ENCODE measurements around the gene TEP1. TPM values are rescaled to one million over a fixed set of nuclear protein-coding genes. Genes with fewer than 3 reads are reported as not detected.
A peak's percentile ranks its signal among the peaks of the same experiment; 100 is the strongest.

The TEP1 gene
- total RNA-seq, 6 donors from 2014 or later: 23.3 to 97.4 (median 39.6) TPM

GRCh38 chr14:20400965-20401593 lies 12.2 kb downstream of the TEP1 start:
- H3K4me3 ChIP-seq: no peak overlapping the region
- no peak for ATAC-seq (ENCODE audit: low FRiP score in 2 of 2)
- no peaks in the 10 kb centered on the region for H3K4me1 ChIP-seq
- no peaks in the 10 kb centered on the region for H3K9me3 ChIP-seq
- 92 to 94% methylated on average over 10 of the region's 10 CpGs for WGBS, 2 donors
- no peak for DNase-seq
- H3K27ac ChIP-seq: no peak overlapping the region
- H3K27me3 ChIP-seq: no peaks in the 10 kb centered on the region
- H3K36me3 ChIP-seq: peaks cover 20 to 100% (median 82%) of the 10 kb centered on the region in 4 donors
- no peak for TF ChIP-seq EP300 (IDR thresholded peaks at IDR 0.05)
- TF ChIP-seq POLR2AphosphoS5 (IDR thresholded peaks at IDR 0.05): no peak
- no peak for TF ChIP-seq CTCF (IDR thresholded peaks at IDR 0.05)
- no peak for TF ChIP-seq POLR2A (IDR thresholded peaks at IDR 0.05)

GRCh38 chr14:20400589-20400964 lies 12.7 kb downstream of the TEP1 start:
- H3K27ac ChIP-seq: no peak overlapping the region
- ATAC-seq (ENCODE audit: low FRiP score in 2 of 2): no peak

GRCh38 chr14:20397511-20397910 lies 15.8 kb downstream of the TEP1 start:
- Histone ChIP-seq H3K4me1 (no peaks in the 10 kb centered on the region), H3K27ac (no peak overlapping the region), H3K4me3 (no peak overlapping the region), H3K9me3 (no peaks in the 10 kb centered on the region), H3K27me3 (no peaks in the 10 kb centered on the region), H3K36me3 (peaks cover 32 to 99% (median 81%) of the 10 kb centered on the region in 4 donors)
- TF ChIP-seq POLR2AphosphoS5 (IDR thresholded peaks at IDR 0.05) (no peak), POLR2A (IDR thresholded peaks at IDR 0.05) (no peak), EP300 (IDR thresholded peaks at IDR 0.05) (no peak)
- WGBS, 2 donors: 88 to 93% methylated on average over 3 of the region's 3 CpGs
- ATAC-seq (ENCODE audit: low FRiP score in 2 of 2) (no peak), DNase-seq (no peak)

More at GRCh38 chr14:20400589-20400964, 12.7 kb downstream of the TEP1 start:
- DNase-seq: no peak
- Histone ChIP-seq H3K9me3 (no peaks in the 10 kb centered on the region), H3K36me3 (peaks cover 25 to 100% (median 84%) of the 10 kb centered on the region in 4 donors), H3K27me3 (no peaks in the 10 kb centered on the region), H3K4me1 (no peaks in the 10 kb centered on the region), H3K4me3 (no peak overlapping the region)
- 97 to 100% methylated on average over 1 of the region's 1 CpG for WGBS, 2 donors
- TF ChIP-seq POLR2A (IDR thresholded peaks at IDR 0.05): no peak

- TF ChIP-seq CTCF (IDR thresholded peaks at IDR 0.05): no peak
- no peak for TF ChIP-seq POLR2AphosphoS5 (IDR thresholded peaks at IDR 0.05)
- no peak for TF ChIP-seq POLR2A (IDR thresholded peaks at IDR 0.05)
- TF ChIP-seq EP300 (IDR thresholded peaks at IDR 0.05): no peak
- H3K9me3 ChIP-seq: no peaks in the 10 kb centered on the region
- no peaks in the 10 kb centered on the region for H3K4me1 ChIP-seq
- peaks cover 56 to 98% (median 88%) of the 10 kb centered on the region in 4 donors for H3K36me3 ChIP-seq
- WGBS, 2 donors: 94 to 100% methylated on average over 4 of the region's 4 CpGs
- H3K27ac ChIP-seq: no peak overlapping the region
- DNase-seq (no peak), ATAC-seq (ENCODE audit: low FRiP score in 2 of 2) (no peak)
- H3K27me3 ChIP-seq: no peaks in the 10 kb centered on the region
- no peak overlapping the region for H3K4me3 ChIP-seq
These were observed 21.8 kb downstream of the TEP1 start for GRCh38 chr14:20391505-20391904.

- Histone ChIP-seq H3K9me3 (no peaks in the 10 kb centered on the region), H3K4me3 (no peak overlapping the region), H3K27me3 (no peaks in the 10 kb centered on the region), H3K27ac (no peak overlapping the region), H3K36me3 (peaks cover 69 to 99% (median 92%) of the 10 kb centered on the region in 4 donors), H3K4me1 (no peaks in the 10 kb centered on the region)
- no peak for ATAC-seq (ENCODE audit: low FRiP score in 2 of 2)
- no peak for DNase-seq
- TF ChIP-seq POLR2A (IDR thresholded peaks at IDR 0.05) (no peak), EP300 (IDR thresholded peaks at IDR 0.05) (no peak), CTCF (IDR thresholded peaks at IDR 0.05) (no peak), POLR2AphosphoS5 (IDR thresholded peaks at IDR 0.05) (no peak)
- WGBS, 2 donors: 60 to 76% methylated on average over 4 of the region's 4 CpGs
These were observed 25.1 kb downstream of the TEP1 start for GRCh38 chr14:20388159-20388558.

- Histone ChIP-seq H3K27me3 (no peaks in the 10 kb centered on the region), H3K36me3 (peaks cover 73 to 99% (median 93%) of the 10 kb centered on the region in 4 donors), H3K4me3 (no peak overlapping the region), H3K9me3 (no peaks in the 10 kb centered on the region), H3K4me1 (no peaks in the 10 kb centered on the region), H3K27ac (no peak overlapping the region)
- ATAC-seq (ENCODE audit: low FRiP score in 2 of 2): peak in 1 of 2 donors; percentile 51
- DNase-seq: no peak
- 80 to 82% methylated on average over 6 of the region's 6 CpGs for WGBS, 2 donors
- TF ChIP-seq POLR2AphosphoS5 (IDR thresholded peaks at IDR 0.05) (no peak), CTCF (IDR thresholded peaks at IDR 0.05) (no peak), EP300 (IDR thresholded peaks at IDR 0.05) (no peak), POLR2A (IDR thresholded peaks at IDR 0.05) (no peak)
These were observed 25.7 kb downstream of the TEP1 start for GRCh38 chr14:20387576-20387975.

All from upper lobe of left lung (tissue), 6 donors.